ENCODE measurements around the gene TMPRSS4.

Gene TMPRSS4

GRCh38 chr11:118138839-118139420 is 62.1 kb downstream of the TMPRSS4 start:
- no peak for DNase-seq

GRCh38 chr11:118139578-118139977 is 62.7 kb downstream of the TMPRSS4 start:
- no peak for DNase-seq

DNA sequence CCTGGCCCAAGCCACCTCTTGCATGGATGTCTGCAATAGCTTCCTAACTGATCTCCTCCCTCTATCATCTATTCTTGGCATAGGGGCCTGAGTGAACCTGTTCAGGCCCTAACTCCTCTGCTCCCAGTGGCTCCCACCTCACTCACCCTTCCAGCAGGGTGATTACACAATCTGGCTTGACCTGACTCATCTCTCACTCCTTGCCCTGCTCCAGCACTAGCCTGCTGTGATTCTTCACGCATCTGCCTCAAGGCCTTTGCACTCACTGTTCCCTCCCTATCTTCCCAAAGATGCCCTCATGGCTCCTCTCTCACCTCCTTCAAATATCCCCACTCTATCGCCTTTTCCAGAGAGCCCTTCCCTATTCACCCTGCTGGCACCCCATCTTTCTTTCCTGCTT is 65.2 kb downstream of the TMPRSS4 start:
- DNase-seq = no peak

DNA sequence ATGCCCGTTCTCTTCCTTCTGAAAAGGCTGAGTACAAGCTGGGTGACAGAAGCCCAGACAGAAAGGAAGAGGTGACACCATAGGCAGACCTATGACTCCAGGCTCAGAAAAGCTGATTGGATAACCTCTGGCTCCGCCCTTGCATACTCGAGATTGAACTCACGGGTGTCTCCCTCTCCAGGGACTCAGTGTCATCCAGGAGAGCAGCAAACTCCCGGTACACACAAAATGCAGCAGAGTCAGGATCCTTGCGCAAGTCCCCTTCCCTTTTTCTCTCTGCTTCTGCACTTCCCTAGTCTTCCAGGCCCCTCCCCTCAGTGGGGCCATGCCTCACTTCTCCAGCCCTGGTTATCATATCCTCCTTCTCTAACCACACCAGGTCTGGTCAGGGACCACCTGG is 65.9 kb downstream of the TMPRSS4 start:
- DNase-seq = no peak

DNA sequence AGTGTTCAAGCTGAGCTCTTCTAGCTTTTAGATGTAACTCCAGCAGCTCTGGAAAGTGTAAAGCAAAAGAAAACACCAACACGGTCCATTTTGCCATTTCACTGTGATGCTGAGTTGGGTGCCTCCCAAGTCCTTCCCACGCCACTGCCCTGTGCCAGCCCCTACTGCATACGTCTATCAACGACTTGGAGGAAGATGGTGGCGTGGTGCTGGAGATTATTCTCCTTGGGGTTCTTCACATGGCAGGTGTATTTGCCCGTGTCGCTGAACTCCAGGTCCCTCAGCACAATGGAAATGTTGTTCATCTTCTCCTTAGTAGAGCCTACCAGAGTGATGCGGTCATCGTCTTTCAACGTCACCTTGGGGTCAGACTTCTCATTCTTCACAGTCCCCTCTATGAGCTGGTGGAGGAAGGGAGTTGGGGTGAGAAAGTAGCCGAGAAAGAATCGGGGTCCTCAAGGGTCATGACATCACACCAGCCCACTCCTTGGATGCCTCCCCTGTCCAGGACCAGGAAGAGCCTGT is 66.8 kb downstream of the TMPRSS4 start:
- DNase-seq = no peak

GRCh38 chr11:118144301-118145268 is 67.7 kb downstream of the TMPRSS4 start:
- DNase-seq = peak; percentile 22

DNA sequence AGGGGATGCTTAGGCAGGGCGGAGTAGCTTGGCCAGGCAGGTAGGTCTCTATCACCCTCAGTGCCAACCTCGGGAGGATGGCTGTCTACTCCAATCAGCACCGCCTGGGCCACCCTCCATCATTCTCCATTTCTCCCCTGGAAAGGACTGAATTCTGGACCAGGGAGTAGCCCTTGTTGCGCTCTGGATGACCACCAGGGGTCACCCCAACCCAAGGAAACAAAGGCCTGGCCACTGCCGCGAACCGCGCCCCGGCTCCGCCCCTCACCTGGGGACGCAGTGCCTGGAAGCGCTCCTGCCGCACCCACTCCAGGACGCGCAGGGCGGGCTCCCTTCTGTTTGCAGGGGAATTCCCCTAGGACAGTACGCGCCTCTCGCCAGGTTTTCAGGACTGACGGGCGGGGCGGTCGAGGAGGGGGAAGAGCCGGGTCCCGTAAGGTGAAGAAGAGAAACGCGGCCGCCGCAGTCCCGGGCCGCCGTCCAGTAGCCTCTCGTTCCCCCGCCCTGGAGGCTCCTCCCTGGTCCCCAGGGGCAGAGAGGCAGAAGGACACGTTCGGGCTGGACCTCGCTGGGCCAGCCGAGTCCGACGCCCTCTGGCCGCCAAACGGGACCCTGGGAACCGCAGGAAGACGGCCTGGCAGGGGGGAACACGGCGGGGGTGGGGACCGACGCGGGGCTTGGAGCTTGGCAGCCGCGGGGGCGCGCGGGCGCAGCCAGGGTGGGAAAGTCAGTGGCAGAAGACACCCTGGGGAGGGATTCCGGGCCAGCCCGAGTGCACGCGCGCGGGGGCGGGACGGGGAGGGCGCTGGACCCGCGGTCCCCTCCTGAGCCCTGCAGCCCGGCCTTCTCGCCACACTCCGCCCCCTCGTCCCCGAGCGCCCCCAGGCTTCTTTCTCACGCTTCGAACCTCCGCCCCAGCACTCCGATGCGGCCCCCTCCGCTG is 68.7 kb downstream of the TMPRSS4 start:
- DNase-seq = peak; percentile 95

DNA sequence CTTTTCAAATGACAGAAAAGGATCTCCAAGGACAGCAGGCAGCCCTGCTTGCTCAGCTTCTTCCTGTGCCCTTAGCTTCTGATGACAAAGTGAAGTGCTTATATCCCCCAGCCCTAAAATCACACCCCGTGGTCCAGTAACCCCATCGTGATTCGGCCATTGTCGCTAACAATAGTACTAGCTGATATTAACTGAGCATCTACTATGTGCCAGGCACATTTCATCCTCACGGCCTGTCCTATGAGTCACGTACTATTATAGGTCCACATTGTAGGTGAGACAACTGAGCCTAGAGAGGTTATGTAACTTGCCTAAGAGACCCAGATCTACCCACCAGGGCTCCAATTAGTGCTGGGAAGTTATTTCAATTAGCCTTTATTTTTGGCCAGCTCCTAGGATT is 69.7 kb downstream of the TMPRSS4 start:
- no peak for DNase-seq

- no peak for DNase-seq
Measured at GRCh38 chr11:118147502-118147901, 70.6 kb downstream of the TMPRSS4 start.

- no peak for DNase-seq
Measured at GRCh38 chr11:118148240-118148639, 71.4 kb downstream of the TMPRSS4 start.

DNA sequence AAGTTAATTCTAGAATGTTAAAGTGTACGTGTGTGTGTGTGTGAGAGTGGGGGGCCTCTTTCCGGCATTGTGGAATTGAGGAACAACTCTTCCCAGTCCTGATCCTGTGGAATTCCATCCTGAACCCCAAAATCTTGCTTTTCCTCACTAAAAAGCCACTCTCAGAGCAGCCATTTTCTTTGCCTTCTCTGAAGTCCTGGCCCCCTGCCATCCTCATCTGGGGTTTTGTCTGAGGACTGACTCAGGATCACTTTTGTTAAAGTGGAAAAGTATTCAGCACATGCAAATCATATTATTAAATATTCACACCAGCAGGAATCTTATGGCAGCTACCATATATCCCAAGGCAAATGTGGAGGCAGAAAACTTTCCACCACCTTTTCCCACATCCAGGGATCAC is 72.0 kb downstream of the TMPRSS4 start:
- DNase-seq = no peak

GRCh38 chr11:118149493-118149892 is 72.6 kb downstream of the TMPRSS4 start:
- DNase-seq = no peak

DNA sequence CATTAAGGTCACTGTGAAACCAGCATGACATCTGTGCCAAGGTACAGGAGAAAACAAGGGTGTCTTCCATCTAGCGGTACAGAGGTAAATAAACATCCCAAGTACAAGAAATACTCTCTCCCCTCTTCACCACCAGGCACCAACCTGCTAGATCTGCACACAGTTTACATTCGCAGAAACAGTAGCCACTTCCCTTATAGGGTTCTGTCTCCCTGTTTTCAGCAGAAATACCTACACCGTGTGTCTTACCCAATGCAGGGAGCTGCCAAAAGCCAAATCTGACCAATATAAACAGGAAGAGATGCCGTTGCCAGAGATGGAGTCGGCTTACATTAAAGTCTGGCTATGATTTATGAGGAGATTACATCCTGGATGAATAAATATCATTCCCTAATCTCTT is 74.6 kb downstream of the TMPRSS4 start:
- DNase-seq = no peak

GRCh38 chr11:118152020-118152551 is 75.2 kb downstream of the TMPRSS4 start:
- DNase-seq = peak; percentile 32

DNA sequence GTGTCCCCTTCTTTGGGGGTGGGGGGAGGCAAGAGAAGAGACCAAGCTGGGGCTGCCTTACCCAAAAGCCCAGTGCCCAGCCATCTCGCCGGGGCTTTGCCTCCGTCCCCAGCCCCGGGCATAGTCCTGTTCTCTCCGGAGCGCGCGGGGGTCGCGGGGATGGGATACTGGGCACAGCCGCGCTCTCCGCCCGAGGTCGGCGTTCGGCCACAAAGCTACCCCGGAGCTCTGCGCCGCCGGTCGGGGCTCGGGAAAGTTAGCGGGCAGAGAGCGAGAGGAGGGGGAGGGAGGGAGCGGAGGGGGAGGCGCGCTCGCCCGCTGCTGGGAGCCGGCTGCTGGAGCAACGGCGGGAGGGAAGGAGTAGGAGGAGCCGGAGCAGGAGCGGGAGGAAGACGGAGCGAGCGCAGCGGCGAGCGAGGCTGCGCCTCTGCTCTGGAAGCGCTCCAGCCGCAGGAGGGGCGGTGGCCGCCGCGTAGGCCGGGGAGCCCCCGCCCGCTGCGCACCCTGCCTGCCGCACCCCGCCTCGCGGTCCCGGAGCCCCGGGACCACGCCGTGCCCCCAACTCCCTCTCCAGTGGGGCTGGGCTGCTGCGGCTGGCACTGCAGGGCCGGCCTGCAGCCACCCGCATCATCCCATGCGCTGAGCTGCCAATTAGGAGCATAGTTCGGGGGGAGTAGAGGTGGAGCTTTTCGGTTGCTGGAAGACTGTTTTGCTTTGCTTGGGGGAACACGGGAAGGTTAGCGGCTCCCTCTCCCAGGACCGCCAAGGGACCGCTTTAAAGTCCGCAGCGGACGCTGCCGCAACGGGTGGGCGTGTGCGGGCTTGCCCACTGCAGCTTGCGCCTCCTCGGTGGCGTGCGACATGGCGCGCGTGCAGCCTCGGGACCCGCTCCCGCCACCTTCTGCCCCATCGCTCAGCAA is 75.9 kb downstream of the TMPRSS4 start, which contains the start of gene SCN4B:
SCN4B (minus strand) TSS at position 272 of the 920 bp plus-strand sequence; CDS start at position 122, 150 bp downstream.
- DNase-seq = peak; percentile 88

GRCh38 chr11:118153516-118153915 is 76.6 kb downstream of the TMPRSS4 start:
- DNase-seq = no peak

- no peak for DNase-seq
Measured at GRCh38 chr11:118153976-118154375, 77.1 kb downstream of the TMPRSS4 start.

DNA sequence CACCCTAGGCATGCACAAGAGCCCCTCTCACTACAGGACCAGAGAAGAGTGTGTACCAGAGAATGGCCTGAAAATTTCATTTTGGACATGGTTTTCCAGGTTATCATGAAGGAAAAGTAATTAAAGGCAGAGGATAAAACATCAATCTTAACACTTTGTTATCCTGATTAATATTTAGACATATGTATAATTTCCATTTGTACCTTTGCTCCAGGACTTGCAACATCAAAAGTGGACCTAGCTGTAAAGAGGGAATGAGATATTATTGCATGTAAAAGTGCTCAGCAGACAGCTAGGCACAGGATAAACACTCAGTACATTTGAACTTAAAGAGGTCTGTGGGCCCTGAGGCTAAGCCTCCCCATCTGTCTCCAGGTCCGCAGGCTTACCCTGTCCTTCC is 77.8 kb downstream of the TMPRSS4 start:
- no peak for DNase-seq

DNA sequence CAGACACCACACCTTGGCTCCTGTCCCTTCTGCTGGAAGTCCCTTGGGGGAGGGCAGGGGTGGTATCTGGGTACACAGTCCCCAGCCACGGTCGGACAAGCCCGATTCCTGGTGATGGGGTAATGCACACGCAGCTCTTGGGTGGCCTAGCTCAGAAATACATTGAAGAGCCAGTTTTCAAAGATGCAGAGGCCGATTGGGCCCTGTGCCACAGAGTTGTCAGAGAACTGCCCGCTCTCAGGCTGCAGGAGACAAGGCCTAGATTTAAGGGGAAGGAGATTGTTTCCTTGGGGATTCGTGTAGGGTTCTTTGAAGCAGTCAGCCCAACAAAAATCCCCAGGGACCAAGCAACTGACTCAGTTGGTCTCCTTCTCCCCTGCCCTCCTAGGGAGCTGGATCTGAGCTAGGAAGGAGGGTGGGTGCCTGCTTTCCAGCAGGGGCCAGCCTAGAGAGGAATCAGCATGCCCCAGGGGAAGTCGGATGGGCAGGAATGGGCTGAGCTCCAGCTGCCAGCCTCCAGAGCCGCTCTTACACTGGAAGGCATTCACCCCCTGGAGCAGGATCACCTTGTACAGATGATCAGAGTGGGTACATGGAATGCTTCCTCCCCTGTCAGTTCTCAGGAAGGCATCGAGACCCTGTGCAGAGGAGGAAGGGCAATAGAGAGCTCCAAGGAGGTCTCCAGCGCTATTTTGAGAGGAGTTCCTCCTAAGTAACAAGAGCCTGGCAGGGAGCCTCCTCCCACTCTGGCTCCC is 79.1 kb downstream of the TMPRSS4 start:
- no peak for DNase-seq

DNA sequence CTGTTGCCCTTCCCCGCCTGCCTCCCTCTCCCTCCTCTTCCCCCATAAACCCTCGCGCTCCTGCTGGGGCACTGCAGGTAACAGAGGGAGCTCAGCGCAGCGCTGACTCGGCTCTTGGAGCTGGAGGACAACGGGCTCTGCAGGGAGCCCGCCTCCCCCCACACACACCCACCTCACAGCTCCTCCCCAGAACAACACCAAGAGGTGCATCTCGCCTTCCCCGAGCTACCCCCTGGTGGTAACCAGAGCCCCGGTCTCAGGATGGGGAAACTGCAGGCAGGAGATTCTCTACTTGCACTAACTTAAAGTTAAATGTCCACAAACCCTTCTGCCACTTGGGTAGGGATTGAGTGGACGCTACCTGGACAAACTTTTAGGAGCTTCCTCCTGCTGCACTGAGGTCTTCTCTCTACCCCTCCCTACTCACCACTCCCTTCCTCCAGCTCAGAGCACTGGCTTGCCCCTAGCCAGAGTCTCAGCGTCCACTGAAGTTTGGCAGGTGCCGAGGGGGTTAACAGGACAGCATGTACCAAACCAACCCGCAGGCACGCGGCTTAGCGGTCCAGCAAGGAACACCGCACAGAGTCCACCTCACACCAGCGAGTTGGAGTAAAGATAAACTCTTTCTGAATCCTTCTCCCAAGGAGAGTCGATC is 79.8 kb downstream of the TMPRSS4 start:
- DNase-seq = no peak
